Neural cell (in vitro differentiated cells): ENCODE measurements around the gene PAX8. TPM values are rescaled to one million over a fixed set of nuclear protein-coding genes. Genes with fewer than 3 reads are reported as not detected.
"Not testable (repeated sequence)": the region's sequence is repeated elsewhere in the genome, so short reads cannot be mapped to it uniquely, and the experiment has no call there.

ENCODE experiments used
- H2AFZ ChIP-seq: fragments of 200-600, 300-800 bp; sonication (generic), shearing (Covaris generic); 2 replicates; pipeline ENCODE4 v1.6.0; 2014; ENCODE audit warnings: low read depth, mild to moderate bottlenecking, antibody characterized with exemption, low read length, moderate library complexity
- H3F3A ChIP-seq: fragments of 200-600 bp; shearing (Covaris generic); 2 replicates; pipeline ENCODE4 v1.6.1; 2016; ENCODE audit warnings: mild to moderate bottlenecking, moderate library complexity, mixed read lengths, antibody characterized with exemption, low read length; ENCODE audit not compliant: insufficient read depth, poor library complexity, severe bottlenecking
- H3K27ac ChIP-seq: fragments of 200-600, 300-800 bp; sonication (generic), shearing (Covaris generic); 2 replicates; pipeline ENCODE4 v1.5.1; 2014; ENCODE audit warnings: mild to moderate bottlenecking, low read length, moderate library complexity
- H3K27me3 ChIP-seq: fragments of 300-800, 200-600 bp; sonication (generic), shearing (Covaris generic); 2 replicates; pipeline ENCODE4 v1.6.0; 2014; ENCODE audit warnings: mild to moderate bottlenecking, low read depth, low read length, moderate library complexity; ENCODE audit not compliant: insufficient read depth
- H3K36me3 ChIP-seq: fragments of 300-800, 200-600 bp; sonication (generic), shearing (Covaris generic); 2 replicates; pipeline ENCODE4 v1.5.1; 2014; ENCODE audit warnings: mild to moderate bottlenecking, antibody characterized with exemption, low read length, moderate library complexity; ENCODE audit not compliant: insufficient read depth
- H3K4me2 ChIP-seq: fragments of 300-800, 200-600 bp; sonication (generic), shearing (Covaris generic); 2 replicates; pipeline ENCODE4 v1.6.0; 2014; ENCODE audit warnings: mild to moderate bottlenecking, low read length
- H3K4me3 ChIP-seq: fragments of 300-800, 200-600 bp; sonication (generic), shearing (Covaris generic); 2 replicates; pipeline ENCODE4 v1.5.1; 2014; ENCODE audit warnings: mild to moderate bottlenecking, low read length, moderate library complexity
- H3K79me2 ChIP-seq: fragments of 200-600 bp; shearing (Covaris generic); replicated peaks from 2 replicates; pipeline ENCODE4 v1.6.0; 2014; ENCODE audit warnings: mild to moderate bottlenecking, low read length, moderate library complexity; ENCODE audit not compliant: insufficient read depth
- H3K9ac ChIP-seq: fragments of 300-800, 200-600 bp; sonication (generic), shearing (Covaris generic); 2 replicates; pipeline ENCODE4 v1.6.1; 2016; ENCODE audit warnings: mild to moderate bottlenecking, low read length, mixed read lengths
- H3K9me2 ChIP-seq: fragments of 200-600 bp; shearing (Covaris generic); 2 replicates; pipeline ENCODE4 v1.6.1; 2016; ENCODE audit warnings: mild to moderate bottlenecking, low read length, mixed read lengths; ENCODE audit not compliant: insufficient read depth
- H3K9me3 ChIP-seq: fragments of 200-600, 300-800 bp; sonication (generic), shearing (Covaris generic); 2 replicates; pipeline ENCODE4 v1.6.1; 2016; ENCODE audit warnings: mild to moderate bottlenecking, mixed run types, low read length, moderate library complexity, mixed read lengths
- H4K20me1 ChIP-seq: fragments of 200-600 bp; shearing (Covaris generic); 2 replicates; pipeline ENCODE4 v1.6.1; 2016; ENCODE audit warnings: mild to moderate bottlenecking, mixed run types; ENCODE audit not compliant: insufficient read depth
- EP300 ChIP-seq: fragments of 450-650 bp; conservative IDR thresholded peaks from 2 replicates; pipeline ENCODE4 v1.6.1; 2014; ENCODE audit warnings: antibody characterized with exemption, mild to moderate bottlenecking, moderate library complexity; ENCODE audit not compliant: poor library complexity, severe bottlenecking
- EZH2 ChIP-seq: fragments of 200-600, 300-800 bp; shearing (Covaris generic), sonication (generic); IDR thresholded peaks from 2 replicates; pipeline ENCODE4 v1.6.1; 2014; ENCODE audit warnings: antibody characterized with exemption, low read length, borderline replicate concordance, mild to moderate bottlenecking; ENCODE audit not compliant: insufficient read depth, poor library complexity, severe bottlenecking
- MXI1 ChIP-seq: fragments of 450-650 bp; conservative IDR thresholded peaks from 2 replicates; pipeline ENCODE4 v1.6.1; 2014; ENCODE audit warnings: antibody characterized with exemption, mild to moderate bottlenecking; ENCODE audit not compliant: poor library complexity, severe bottlenecking
- POLR2AphosphoS5 ChIP-seq: IDR thresholded peaks from 2 replicates; pipeline ENCODE4 v1.6.1; 2012
- RAD21 ChIP-seq: fragments of 450-650 bp; conservative IDR thresholded peaks from 2 replicates; pipeline ENCODE4 v1.6.1; 2014; ENCODE audit warnings: antibody characterized with exemption, mild to moderate bottlenecking, moderate library complexity
- SMC3 ChIP-seq: fragments of 450-650 bp; conservative IDR thresholded peaks from 2 replicates; pipeline ENCODE4 v1.6.1; 2014; ENCODE audit warnings: antibody characterized with exemption, mild to moderate bottlenecking, moderate library complexity; ENCODE audit not compliant: poor library complexity
- TAF1 ChIP-seq: IDR thresholded peaks from 2 replicates; pipeline ENCODE4 v1.6.1; 2012; ENCODE audit warnings: low read depth
- polyA plus RNA-seq: library from polyadenylated mRNA; depleted of rRNA; stranded (reverse); fragments of >200 nt; gene quantifications from 2 replicates; pipeline ENCODE4 v1.2.3, GENCODE V29; 2014
- TF ChIP-seq, protein P1 (sequence below): fragments of 450-650 bp; IDR thresholded peaks from 2 replicates; pipeline ENCODE4 v1.5.1; 2014; ENCODE audit warnings: antibody characterized with exemption, mild to moderate bottlenecking, moderate library complexity; ENCODE audit not compliant: poor library complexity, severe bottlenecking
- TF ChIP-seq, protein P2 (sequence below): IDR thresholded peaks from 2 replicates; pipeline ENCODE4 v1.6.1; 2012; ENCODE audit warnings: borderline replicate concordance

The PAX8 gene
- polyA plus RNA-seq, 1 donor from 2014 or later = not detected

DNA sequence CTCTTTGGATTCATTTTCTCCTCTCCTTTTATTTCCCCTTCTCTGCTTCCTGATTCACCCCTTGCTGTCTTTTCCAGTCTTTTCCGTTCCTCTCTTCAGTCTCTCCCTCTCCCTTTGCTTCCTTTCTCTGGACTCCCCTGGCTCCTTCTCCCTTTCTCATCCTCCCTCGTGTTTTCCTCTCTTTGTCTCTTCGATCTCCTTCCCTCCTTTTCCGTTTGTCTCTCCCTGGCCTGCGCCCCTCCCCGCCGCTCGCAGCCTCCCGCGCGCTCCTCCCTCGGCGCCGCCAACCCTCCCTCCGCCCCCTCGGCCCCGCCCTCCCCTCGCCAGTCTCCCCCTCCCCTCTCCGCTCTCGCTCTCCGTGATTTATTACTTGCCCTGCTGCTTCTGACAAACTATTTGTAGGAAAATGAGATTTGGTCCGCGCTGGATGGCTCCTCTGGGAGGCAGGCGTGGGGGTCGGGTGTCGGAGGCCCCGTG lies 46.0 kb upstream of the PAX8 start:
- no peaks in the 10 kb centered on the region for H3F3A ChIP-seq
- peak overlapping the region; percentile 35 for H3K4me2 ChIP-seq
- peak; percentile 31 for TF ChIP-seq POLR2AphosphoS5
- no peak for TF ChIP-seq TAF1
- no peaks in the 10 kb centered on the region for H3K36me3 ChIP-seq
- no peaks in the 10 kb centered on the region for H3K27me3 ChIP-seq
- H2AFZ ChIP-seq = peak overlapping the region; percentile 75
- peak overlapping the region; percentile 65 for H3K9ac ChIP-seq
- H3K9me2 ChIP-seq = no peaks in the 10 kb centered on the region
- H3K9me3 ChIP-seq = no peaks in the 10 kb centered on the region
- no peaks in the 10 kb centered on the region for H4K20me1 ChIP-seq
- no peaks in the 10 kb centered on the region for H3K79me2 ChIP-seq
- H3K27ac ChIP-seq = peak overlapping the region; percentile 12
- peak overlapping the region; percentile 60 for H3K4me3 ChIP-seq

DNA sequence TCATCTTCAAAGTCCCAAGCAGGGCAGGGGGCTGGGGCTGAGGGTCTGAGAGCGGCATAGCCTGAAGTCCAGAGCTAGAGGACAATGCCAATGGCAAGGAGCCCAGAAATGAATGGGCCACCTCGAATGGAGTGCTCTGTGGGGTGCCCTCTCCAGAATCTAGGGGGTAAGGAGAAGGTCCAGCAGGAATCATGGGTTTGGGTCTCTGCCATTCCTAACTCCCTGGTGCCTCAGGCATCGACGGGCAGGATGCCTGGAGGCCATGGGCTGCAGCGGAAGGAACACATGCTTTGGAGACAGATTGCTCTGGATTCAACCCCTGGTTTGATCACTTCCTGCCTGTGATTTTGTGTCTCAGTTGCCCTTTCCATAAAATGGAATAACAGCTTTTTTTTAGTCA lies 44.4 kb upstream of the PAX8 start:
- H3F3A ChIP-seq, H2AFZ ChIP-seq, H3K9ac ChIP-seq: not testable (repeated sequence)

DNA sequence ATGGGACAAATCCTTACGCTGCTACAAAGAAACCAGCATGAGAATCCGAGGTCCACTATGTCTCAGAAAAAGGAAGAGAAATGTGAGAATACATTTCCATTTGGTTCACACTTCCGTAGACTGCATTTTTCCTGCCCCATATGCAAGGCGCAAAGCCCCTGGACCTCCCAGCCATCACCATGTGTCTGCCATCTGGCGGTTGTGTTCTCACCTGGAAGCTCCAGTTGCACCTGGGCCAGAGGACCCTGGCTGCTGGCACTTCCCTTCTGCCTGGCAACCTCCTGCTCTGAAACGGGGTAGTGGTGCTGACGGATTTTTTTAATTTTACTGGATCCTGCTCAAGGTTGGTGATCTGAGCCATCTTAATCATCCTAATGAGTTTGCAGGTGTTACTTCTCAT lies 41.4 kb upstream of the PAX8 start:
- H3K27me3 ChIP-seq, H3K4me3 ChIP-seq, H4K20me1 ChIP-seq, H3F3A ChIP-seq, H3K4me2 ChIP-seq, H3K9ac ChIP-seq, H3K36me3 ChIP-seq, H3K27ac ChIP-seq, H3K9me3 ChIP-seq, H3K79me2 ChIP-seq, H3K9me2 ChIP-seq, H2AFZ ChIP-seq: not testable (repeated sequence)

More for the DNA sequence above, 44.4 kb upstream of the PAX8 start:
- H3K4me2 ChIP-seq, H3K9me3 ChIP-seq, H3K9me2 ChIP-seq, H3K27me3 ChIP-seq, H3K36me3 ChIP-seq, H3K27ac ChIP-seq, H3K79me2 ChIP-seq, H4K20me1 ChIP-seq, H3K4me3 ChIP-seq: not testable (repeated sequence)

DNA sequence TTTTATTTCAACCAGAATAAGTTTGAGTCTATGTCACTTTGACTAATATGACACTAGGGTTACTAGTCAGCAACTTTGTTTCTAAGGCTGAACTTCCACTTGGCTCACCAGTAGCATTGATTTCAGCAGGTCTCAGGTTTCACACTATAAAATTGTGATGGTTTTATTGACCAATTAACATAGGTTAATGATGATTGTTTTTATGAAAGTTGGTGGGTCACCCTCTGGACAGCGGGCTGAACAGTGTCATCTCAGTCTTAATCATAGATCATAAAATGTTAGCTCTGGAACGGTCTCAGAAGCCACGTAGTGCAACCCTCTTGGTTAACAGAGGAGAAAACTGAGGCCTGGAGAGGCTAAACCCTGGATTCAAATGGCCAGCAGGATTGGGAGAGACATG lies 40.2 kb upstream of the PAX8 start:
- not testable (repeated sequence) for H3K79me2 ChIP-seq, H3K27ac ChIP-seq, H3F3A ChIP-seq, H3K9ac ChIP-seq, H3K9me2 ChIP-seq, H3K4me3 ChIP-seq, H3K4me2 ChIP-seq, H3K36me3 ChIP-seq, H3K27me3 ChIP-seq, H2AFZ ChIP-seq, H4K20me1 ChIP-seq, H3K9me3 ChIP-seq

DNA sequence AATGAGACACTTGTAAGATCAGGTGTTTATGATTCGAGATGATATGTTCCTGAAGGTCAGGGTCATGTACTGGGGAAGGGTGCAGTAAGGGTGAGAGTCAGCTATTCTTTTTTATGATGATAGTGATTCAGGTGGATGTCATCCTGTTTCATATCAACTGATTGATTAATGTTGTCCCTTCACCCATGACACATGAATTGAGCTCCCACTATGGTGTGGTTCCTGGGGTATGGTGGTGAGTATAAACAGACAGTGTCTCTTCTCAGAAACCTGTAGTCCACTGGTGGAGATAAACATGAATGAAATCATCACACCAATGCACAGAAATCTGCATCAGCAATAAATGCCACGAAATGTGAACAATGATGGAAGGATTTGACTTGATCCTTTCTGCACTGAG lies 37.4 kb upstream of the PAX8 start:
- Histone ChIP-seq H3K79me2 (no peaks in the 10 kb centered on the region), H2AFZ (no peak overlapping the region), H4K20me1 (no peaks in the 10 kb centered on the region), H3K9me2 (no peaks in the 10 kb centered on the region), H3K4me2 (no peak overlapping the region), H3K36me3 (no peaks in the 10 kb centered on the region), H3K4me3 (no peak overlapping the region), H3K27ac (no peak overlapping the region), H3K9me3 (no peaks in the 10 kb centered on the region), H3K9ac (no peak overlapping the region), H3K27me3 (no peaks in the 10 kb centered on the region), H3F3A (no peaks in the 10 kb centered on the region)
- TF ChIP-seq, protein P1, sequence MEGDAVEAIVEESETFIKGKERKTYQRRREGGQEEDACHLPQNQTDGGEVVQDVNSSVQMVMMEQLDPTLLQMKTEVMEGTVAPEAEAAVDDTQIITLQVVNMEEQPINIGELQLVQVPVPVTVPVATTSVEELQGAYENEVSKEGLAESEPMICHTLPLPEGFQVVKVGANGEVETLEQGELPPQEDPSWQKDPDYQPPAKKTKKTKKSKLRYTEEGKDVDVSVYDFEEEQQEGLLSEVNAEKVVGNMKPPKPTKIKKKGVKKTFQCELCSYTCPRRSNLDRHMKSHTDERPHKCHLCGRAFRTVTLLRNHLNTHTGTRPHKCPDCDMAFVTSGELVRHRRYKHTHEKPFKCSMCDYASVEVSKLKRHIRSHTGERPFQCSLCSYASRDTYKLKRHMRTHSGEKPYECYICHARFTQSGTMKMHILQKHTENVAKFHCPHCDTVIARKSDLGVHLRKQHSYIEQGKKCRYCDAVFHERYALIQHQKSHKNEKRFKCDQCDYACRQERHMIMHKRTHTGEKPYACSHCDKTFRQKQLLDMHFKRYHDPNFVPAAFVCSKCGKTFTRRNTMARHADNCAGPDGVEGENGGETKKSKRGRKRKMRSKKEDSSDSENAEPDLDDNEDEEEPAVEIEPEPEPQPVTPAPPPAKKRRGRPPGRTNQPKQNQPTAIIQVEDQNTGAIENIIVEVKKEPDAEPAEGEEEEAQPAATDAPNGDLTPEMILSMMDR = no peak
- no peak for TF ChIP-seq SMC3
- TF ChIP-seq, protein P2, sequence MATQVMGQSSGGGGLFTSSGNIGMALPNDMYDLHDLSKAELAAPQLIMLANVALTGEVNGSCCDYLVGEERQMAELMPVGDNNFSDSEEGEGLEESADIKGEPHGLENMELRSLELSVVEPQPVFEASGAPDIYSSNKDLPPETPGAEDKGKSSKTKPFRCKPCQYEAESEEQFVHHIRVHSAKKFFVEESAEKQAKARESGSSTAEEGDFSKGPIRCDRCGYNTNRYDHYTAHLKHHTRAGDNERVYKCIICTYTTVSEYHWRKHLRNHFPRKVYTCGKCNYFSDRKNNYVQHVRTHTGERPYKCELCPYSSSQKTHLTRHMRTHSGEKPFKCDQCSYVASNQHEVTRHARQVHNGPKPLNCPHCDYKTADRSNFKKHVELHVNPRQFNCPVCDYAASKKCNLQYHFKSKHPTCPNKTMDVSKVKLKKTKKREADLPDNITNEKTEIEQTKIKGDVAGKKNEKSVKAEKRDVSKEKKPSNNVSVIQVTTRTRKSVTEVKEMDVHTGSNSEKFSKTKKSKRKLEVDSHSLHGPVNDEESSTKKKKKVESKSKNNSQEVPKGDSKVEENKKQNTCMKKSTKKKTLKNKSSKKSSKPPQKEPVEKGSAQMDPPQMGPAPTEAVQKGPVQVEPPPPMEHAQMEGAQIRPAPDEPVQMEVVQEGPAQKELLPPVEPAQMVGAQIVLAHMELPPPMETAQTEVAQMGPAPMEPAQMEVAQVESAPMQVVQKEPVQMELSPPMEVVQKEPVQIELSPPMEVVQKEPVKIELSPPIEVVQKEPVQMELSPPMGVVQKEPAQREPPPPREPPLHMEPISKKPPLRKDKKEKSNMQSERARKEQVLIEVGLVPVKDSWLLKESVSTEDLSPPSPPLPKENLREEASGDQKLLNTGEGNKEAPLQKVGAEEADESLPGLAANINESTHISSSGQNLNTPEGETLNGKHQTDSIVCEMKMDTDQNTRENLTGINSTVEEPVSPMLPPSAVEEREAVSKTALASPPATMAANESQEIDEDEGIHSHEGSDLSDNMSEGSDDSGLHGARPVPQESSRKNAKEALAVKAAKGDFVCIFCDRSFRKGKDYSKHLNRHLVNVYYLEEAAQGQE = no peak
- TF ChIP-seq EP300 = no peak
- TF ChIP-seq RAD21 = no peak
- TF ChIP-seq POLR2AphosphoS5 = no peak
- TF ChIP-seq TAF1 = no peak
- TF ChIP-seq MXI1 = no peak
- no peak for TF ChIP-seq EZH2
